GM10847 (cell line): Measurements from ENCODE around the gene C8G.

Experiments used
- POLR2A ChIP-seq: IDR thresholded peaks from 2 replicates; pipeline ENCODE4 v1.6.1; 2011; ENCODE audit not compliant: insufficient read length; ENCODE audit errors: extremely low read depth

The C8G gene

DNA sequence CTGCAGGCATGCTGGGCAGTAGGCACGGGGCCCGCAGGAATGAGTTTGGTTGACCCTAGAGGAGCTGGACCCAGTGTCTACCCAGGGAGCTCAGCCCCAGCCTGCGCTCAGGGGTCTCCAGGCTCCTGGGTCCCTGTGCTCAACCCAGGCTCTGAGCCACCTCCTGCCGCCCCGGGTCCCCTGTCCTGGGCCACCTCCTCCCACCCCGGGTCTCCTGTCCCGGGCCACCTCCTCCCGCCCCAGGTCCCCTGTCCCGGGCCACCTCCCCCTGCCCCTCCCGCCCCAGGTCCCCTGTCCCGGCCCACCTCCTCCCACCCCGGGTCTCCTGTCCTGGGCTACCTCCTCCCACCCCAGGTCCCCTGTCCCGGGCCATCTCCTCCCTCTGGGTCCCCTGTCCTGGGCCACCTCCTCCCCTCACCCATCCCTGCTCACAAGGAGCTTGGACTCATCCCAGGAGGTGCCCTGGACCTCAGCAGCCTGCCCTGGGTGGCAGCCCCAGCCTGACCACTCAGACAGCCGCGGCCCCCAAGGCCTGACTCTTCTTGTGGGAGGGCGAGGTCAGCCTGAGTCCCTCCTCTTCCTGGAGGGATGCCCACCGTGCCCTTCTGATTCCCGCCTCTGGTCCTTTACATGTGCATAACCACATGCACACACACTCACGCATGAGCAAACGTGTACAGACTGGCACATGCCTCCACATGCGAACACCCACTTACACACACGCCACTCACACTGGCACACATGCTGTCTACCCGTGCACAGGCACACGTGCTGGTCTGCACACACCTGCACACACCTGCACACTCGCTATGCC, 9.4 kb downstream of the C8G start:
- no peak for TF ChIP-seq POLR2A

- no peak for TF ChIP-seq POLR2A
Observed at GRCh38 chr9:136955202-136955942, 10.3 kb downstream of the C8G start.

GRCh38 chr9:136955943-136956335, 10.9 kb downstream of the C8G start:
- no peak for TF ChIP-seq POLR2A

GRCh38 chr9:136956604-136957003, 11.6 kb downstream of the C8G start:
- no peak for TF ChIP-seq POLR2A

DNA sequence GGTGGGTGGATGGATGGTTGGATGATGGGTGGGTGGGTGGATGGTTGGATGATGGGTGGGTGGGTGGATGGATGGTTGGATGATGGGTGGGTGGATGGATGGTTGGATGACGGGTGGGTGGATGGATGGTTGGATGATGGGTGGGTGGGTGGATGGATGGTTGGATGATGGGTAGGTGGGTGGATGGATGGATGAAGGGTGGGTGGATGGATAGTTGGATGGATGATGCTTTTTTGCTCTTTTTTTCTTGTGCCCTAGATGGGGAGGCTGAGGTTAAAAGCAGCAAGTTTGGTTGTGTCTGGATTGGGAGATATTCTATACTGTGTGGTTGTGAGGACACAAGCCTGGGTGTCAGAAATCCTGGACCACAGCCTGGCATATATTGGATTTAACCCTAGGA, 12.4 kb downstream of the C8G start:
- no peak for TF ChIP-seq POLR2A

- TF ChIP-seq POLR2A: no peak
Observed at GRCh38 chr9:136957901-136958300, 12.9 kb downstream of the C8G start.

DNA sequence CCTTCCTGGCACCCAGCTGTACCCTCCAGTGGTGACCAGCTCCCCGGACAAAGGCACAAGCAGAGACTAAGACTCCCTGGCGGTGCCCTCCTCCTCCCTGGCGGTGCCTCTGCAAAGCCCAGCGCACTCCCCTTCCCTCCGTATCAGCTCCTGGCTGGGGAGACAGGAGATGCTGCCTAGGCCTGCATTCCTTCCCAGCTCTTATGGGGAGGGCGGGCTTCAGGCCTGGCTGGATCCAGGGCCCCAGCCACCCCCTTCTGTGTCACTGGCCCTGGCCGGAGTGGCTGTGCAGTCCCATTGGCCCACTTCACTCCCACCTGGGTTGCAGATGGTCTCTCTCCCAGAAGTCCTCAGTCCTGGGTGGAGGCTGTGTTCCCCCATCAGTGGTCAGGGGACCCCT, 13.4 kb downstream of the C8G start:
- no peak for TF ChIP-seq POLR2A

- TF ChIP-seq POLR2A: no peak
Observed at GRCh38 chr9:136958898-136959850, 14.1 kb downstream of the C8G start.

GRCh38 chr9:136960212-136960937, 15.3 kb downstream of the C8G start:
- no peak for TF ChIP-seq POLR2A

DNA sequence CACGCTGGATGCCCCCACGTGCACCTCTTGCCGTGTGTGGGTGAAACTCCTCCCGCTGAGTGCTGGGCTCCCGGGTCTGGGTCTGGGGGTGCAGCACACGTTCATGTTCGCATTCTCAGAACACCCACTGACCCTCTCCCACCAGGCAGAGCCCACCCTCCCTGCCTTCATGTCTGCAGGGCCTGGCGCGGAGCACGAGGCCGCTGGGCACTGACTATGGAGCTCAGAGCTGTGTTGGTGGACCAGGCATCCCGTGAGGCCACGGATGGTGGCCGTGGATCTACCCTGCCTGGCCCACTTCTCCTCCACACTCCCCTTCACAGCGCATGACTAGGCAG, 15.9 kb downstream of the C8G start:
- no peak for TF ChIP-seq POLR2A

GRCh38 chr9:136961279-136962065, 16.4 kb downstream of the C8G start:
- TF ChIP-seq POLR2A: no peak

GRCh38 chr9:136962163-136962562, 17.1 kb downstream of the C8G start:
- TF ChIP-seq POLR2A: no peak

DNA sequence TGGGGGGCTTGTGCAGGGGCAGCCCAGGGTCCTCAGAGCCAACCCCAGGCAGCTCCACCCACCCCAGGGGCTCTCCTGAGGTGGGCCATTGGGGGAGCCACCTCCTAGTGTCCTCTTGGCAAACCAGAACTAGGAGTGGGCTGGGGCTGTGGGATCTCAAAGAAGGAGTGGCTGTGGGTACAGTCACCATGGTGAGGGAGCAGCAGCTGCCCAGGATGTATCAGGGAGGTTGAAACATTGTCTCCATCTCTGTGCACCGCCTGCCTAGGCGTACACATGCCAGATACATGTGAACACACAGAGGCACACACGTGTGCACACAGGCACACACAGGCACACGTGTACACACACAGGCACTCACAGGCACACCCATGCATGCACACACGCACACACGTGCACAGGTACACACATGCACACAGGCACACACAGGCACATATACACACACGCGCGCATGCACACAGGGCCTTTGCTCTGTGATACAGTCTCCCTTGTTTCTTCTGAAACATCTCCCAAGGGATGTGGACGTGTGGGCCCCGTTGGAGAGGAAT, 17.7 kb downstream of the C8G start:
- TF ChIP-seq POLR2A: no peak

DNA sequence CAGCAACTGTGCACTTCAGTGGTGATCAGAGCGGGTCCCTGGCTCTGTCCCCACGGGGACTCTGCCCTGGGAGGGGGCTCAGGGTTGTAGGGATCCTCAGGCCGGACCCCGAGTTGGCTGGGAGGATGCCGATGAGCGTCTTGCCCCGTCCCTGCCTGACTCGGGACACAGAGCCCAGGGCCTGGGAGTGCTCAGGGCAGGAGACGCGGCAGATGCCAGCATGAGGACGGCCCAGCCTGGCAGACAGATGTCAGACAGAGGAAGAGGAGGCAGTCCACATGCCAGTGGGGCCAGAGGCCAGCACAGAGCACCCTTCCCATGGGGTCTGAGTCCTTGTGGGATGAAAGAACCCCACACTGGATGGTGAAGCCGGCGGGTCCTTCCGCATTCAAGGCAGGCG, 18.3 kb downstream of the C8G start:
- no peak for TF ChIP-seq POLR2A

DNA sequence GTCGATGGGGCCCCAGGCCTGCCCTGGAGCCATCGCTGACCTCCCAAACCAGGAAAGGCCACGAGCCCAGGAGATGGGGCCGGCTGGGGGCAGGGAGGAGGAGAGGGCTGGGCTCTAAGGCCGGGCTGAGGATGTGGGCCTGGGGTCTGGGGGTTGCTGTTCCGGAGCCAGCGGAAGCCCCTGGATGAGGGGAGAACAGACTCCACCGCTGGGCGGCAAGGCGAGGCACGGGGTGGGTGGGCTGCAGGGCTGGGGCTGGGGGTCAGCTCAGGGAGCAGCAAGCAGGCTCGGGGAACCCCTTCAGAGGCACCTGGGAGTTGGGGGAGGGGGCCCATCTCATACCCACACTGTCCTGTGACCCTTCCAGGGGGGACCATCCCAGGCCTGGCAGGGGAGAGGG, 18.7 kb downstream of the C8G start:
- TF ChIP-seq POLR2A: no peak
